H9 (cell line): ENCODE data around the gene HOXD12. TPM values are rescaled to one million over a fixed set of nuclear protein-coding genes. Genes with fewer than 3 reads are reported as not detected.

Experiments
- DNase-seq: peaks from one replicate; pipeline ENCODE4 v3.0.0-alpha.2; 2017
- H2AFZ ChIP-seq: one replicate; pipeline ENCODE4 v1.6.1; 2013; ENCODE audit warnings: mild to moderate bottlenecking, low read length, control low read depth, moderate library complexity
- H2AK5ac ChIP-seq: 2 replicates; pipeline ENCODE4 v1.6.1; 2013; ENCODE audit warnings: low read length, control low read depth, mixed read lengths; ENCODE audit not compliant: insufficient read length
- H2BK120ac ChIP-seq: one replicate; pipeline ENCODE4 v1.6.1; 2013; ENCODE audit warnings: low read depth, mild to moderate bottlenecking, low read length, control low read depth, inconsistent platforms; ENCODE audit not compliant: poor library complexity, severe bottlenecking
- H2BK12ac ChIP-seq: 2 replicates; pipeline ENCODE4 v1.6.1; 2013; ENCODE audit warnings: low read length, control low read depth, mixed read lengths, low read depth; ENCODE audit not compliant: insufficient read length
- H2BK15ac ChIP-seq: 2 replicates; pipeline ENCODE4 v1.6.1; 2013; ENCODE audit warnings: low read depth, low read length, control low read depth
- H2BK20ac ChIP-seq: one replicate; pipeline ENCODE4 v1.6.1; 2013; ENCODE audit warnings: low read depth, mild to moderate bottlenecking, low read length, control low read depth, inconsistent platforms; ENCODE audit not compliant: poor library complexity, severe bottlenecking
- H2BK5ac ChIP-seq: 2 replicates; pipeline ENCODE4 v1.6.1; 2013; ENCODE audit warnings: low read length, control low read depth, mixed read lengths; ENCODE audit not compliant: insufficient read length
- H3K14ac ChIP-seq: 2 replicates; pipeline ENCODE4 v1.6.1; 2013; ENCODE audit warnings: low read length, control low read depth; ENCODE audit not compliant: insufficient read depth
- H3K18ac ChIP-seq: 2 replicates; pipeline ENCODE4 v1.6.1; 2013; ENCODE audit warnings: low read depth, mild to moderate bottlenecking, mixed read lengths, low read length, control low read depth; ENCODE audit not compliant: insufficient read length
- H3K23ac ChIP-seq: 2 replicates; pipeline ENCODE4 v1.6.1; 2013; ENCODE audit warnings: low read length, control low read depth, mixed read lengths, low read depth; ENCODE audit not compliant: insufficient read length
- H3K23me2 ChIP-seq: 2 replicates; pipeline ENCODE4 v1.6.1; 2013; ENCODE audit warnings: low read depth, mild to moderate bottlenecking, mixed read lengths, low read length, control low read depth; ENCODE audit not compliant: insufficient read length, poor library complexity, severe bottlenecking
- H3K27ac ChIP-seq: 2 replicates; pipeline ENCODE4 v1.5.1; 2013; ENCODE audit warnings: low read length, control low read depth, mixed read lengths, low read depth; ENCODE audit not compliant: insufficient read length
- H3K27me3 ChIP-seq: 2 replicates; pipeline ENCODE4 v1.6.1; 2013; ENCODE audit warnings: low read length, control low read depth, inconsistent platforms; ENCODE audit not compliant: insufficient read depth
- H3K4ac ChIP-seq: 2 replicates; pipeline ENCODE4 v1.6.1; 2013; ENCODE audit warnings: low read depth, mild to moderate bottlenecking, control low read depth, inconsistent platforms, low read length, moderate library complexity
- H3K4me1 ChIP-seq: 2 replicates; pipeline ENCODE4 v1.6.1; 2013; ENCODE audit warnings: low read length, control low read depth, inconsistent platforms; ENCODE audit not compliant: insufficient read depth
- H3K4me2 ChIP-seq: 2 replicates; pipeline ENCODE4 v1.6.1; 2013; ENCODE audit warnings: low read length, control low read depth, mixed read lengths; ENCODE audit not compliant: insufficient read length, insufficient read depth
- H3K56ac ChIP-seq: 2 replicates; pipeline ENCODE4 v1.6.1; 2013; ENCODE audit warnings: low read depth, mild to moderate bottlenecking, mixed read lengths, low read length, control low read depth; ENCODE audit not compliant: insufficient read length
- H3K79me1 ChIP-seq: 2 replicates; pipeline ENCODE4 v1.6.1; 2013; ENCODE audit warnings: low read depth, mild to moderate bottlenecking, moderate library complexity, low read length, control low read depth, inconsistent platforms; ENCODE audit not compliant: insufficient read depth, poor library complexity, severe bottlenecking
- H3K79me2 ChIP-seq: 2 replicates; pipeline ENCODE4 v1.6.1; 2013; ENCODE audit warnings: low read length, control low read depth, inconsistent platforms; ENCODE audit not compliant: insufficient read depth
- H3K9ac ChIP-seq: 2 replicates; pipeline ENCODE4 v1.6.1; 2013; ENCODE audit warnings: low read length, control low read depth, mixed read lengths; ENCODE audit not compliant: insufficient read length; ENCODE audit errors: extremely low read depth
- H3K9me3 ChIP-seq: one replicate; pipeline ENCODE4 v1.6.1; 2013; ENCODE audit warnings: low read depth, low read length, inconsistent platforms; ENCODE audit not compliant: control insufficient read depth
- H3T11ph ChIP-seq: one replicate; pipeline ENCODE4 v1.6.1; 2013; ENCODE audit warnings: mild to moderate bottlenecking, low read length, control low read depth, inconsistent platforms
- H4K20me1 ChIP-seq: one replicate; pipeline ENCODE4 v1.6.1; 2013; ENCODE audit not compliant: control insufficient read depth, insufficient read length, insufficient read depth
- H4K5ac ChIP-seq: 2 replicates; pipeline ENCODE4 v1.6.1; 2013; ENCODE audit warnings: low read depth, mild to moderate bottlenecking, mixed read lengths, low read length, control low read depth; ENCODE audit not compliant: insufficient read length
- H4K8ac ChIP-seq: replicated peaks from 2 replicates; pipeline ENCODE4 v1.6.1; 2013; ENCODE audit warnings: low read length, control low read depth, mixed read lengths, low read depth; ENCODE audit not compliant: insufficient read length
- H4K91ac ChIP-seq: 2 replicates; pipeline ENCODE4 v1.6.1; 2013; ENCODE audit warnings: low read depth, mild to moderate bottlenecking, moderate library complexity, mixed read lengths, low read length, control low read depth; ENCODE audit not compliant: insufficient read length
- H3K27ac Mint-ChIP-seq, 3 experiments: 2 replicates in 2 of 3; 3 replicates in 1 of 3; pipeline ENCODE4 v1.8.0; 2020 to 2021; ENCODE audit warnings: mixed read lengths in 3 of 3, mild to moderate bottlenecking in 1 of 3, moderate library complexity in 1 of 3
- H3K27me3 Mint-ChIP-seq: 2 replicates; pipeline ENCODE4 v1.8.0; 2021; ENCODE audit warnings: low read depth, mild to moderate bottlenecking, moderate library complexity, mixed read lengths
- H3K36me3 Mint-ChIP-seq, 3 experiments: 2 replicates in 2 of 3; 3 replicates in 1 of 3; pipeline ENCODE4 v1.8.0; 2020 to 2021; ENCODE audit warnings: low read depth in 3 of 3, mixed read lengths in 3 of 3; ENCODE audit not compliant: insufficient read depth in 1 of 3
- H3K4me1 Mint-ChIP-seq, 2 experiments: 2 replicates each; pipeline ENCODE4 v1.8.0; 2020; ENCODE audit warnings: mixed read lengths in 2 of 2
- H3K4me3 Mint-ChIP-seq, 2 experiments: 2 replicates in 1 of 2; 3 replicates in 1 of 2; pipeline ENCODE4 v1.8.0; 2020 to 2021; ENCODE audit warnings: mild to moderate bottlenecking in 2 of 2, mixed read lengths in 2 of 2, moderate library complexity in 1 of 2
- H3K9me3 Mint-ChIP-seq, 2 experiments: 2 replicates in 1 of 2; 3 replicates in 1 of 2; pipeline ENCODE4 v1.8.0; 2020; ENCODE audit warnings: mild to moderate bottlenecking in 2 of 2, mixed read lengths in 2 of 2, moderate library complexity in 1 of 2
- CTCF ChIP-seq: fragments of 200-600 bp; sonication (generic); conservative IDR thresholded peaks from 3 replicates; pipeline ENCODE4 v1.8.0; 2021; ENCODE audit warnings: antibody characterized with exemption, mild to moderate bottlenecking
- WGBS: extraction: QIAGEN DNeasy Blood & Tissue Kit; methylation state at CpG from one replicate; pipeline ENCODE4 v1.1.7; 2013; ENCODE audit warnings: missing lambda C conversion rate, low lambda C conversion rate, mixed read lengths; ENCODE audit not compliant: insufficient read length; ENCODE audit errors: extremely low coverage; 5-methylcytosine and 5-hydroxymethylcytosine counted together
- total RNA-seq: library from RNA; stranded (reverse); gene quantifications from 2 replicates; pipeline ENCODE4 v1.2.1, GENCODE V29; 2021

HOXD12 gene
- total RNA-seq, 1 experiment from 2014 or later: not detected

DNA sequence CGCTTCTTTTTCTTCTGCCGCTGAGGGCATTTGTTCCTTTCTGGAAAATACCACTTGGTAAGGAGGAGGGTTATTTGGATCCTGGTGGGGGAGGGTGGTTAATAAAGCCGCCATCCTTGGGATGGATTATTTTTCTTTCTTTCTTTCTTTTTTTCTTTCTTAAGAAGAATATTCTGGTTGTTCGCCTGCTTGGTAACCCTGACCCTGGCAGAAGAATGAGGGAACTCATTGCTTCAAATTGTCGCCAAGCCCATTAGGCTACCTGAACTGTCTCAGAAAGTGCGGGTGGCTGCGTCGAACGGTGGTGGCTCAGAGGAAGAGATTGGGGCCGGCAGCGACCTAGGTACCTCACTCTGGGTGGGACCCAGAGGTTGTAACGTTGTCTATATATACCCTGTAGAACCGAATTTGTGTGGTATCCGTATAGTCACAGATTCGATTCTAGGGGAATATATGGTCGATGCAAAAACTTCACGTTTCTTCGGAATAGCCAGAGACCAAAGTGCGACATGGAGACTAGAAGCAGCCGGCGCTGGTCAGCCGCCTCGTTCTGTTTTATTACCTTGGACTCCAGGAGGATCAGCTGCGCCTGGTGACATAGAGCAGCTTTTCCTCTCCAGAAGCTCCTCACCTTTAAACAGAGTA lies 50.5 kb downstream of the HOXD12 start:
- Histone ChIP-seq H2AK5ac (no peak overlapping the region), H3K14ac (no peak overlapping the region), H3K9ac (no peak overlapping the region), H2BK12ac (no peak overlapping the region), H3K18ac (no peak overlapping the region), H3K56ac (no peak overlapping the region), H3K23ac (no peak overlapping the region), H4K8ac (no peak overlapping the region), H4K91ac (no peak overlapping the region), H3K4me2 (no peak overlapping the region), H3K79me1 (no peaks in the 10 kb centered on the region), H3K9me3 (no peaks in the 10 kb centered on the region), H2BK20ac (no peak overlapping the region), H4K20me1 (no peaks in the 10 kb centered on the region), H3T11ph (no peak overlapping the region), H2AFZ (no peak overlapping the region), H2BK120ac (no peak overlapping the region), H3K4ac (no peak overlapping the region), H2BK15ac (no peak overlapping the region), H2BK5ac (no peak overlapping the region), H3K27me3 (peaks cover 100% of the 10 kb centered on the region), H3K79me2 (no peaks in the 10 kb centered on the region), H4K5ac (no peak overlapping the region), H3K4me1 (no peaks in the 10 kb centered on the region; the same call in 1 of the 2 replicates), H3K27ac (no peak overlapping the region), H3K23me2 (no peaks in the 10 kb centered on the region)
- Mint-ChIP-seq H3K4me3 (no peak overlapping the region; a peak in 1 of 5 replicates), H3K36me3 (no peaks in the 10 kb centered on the region; a peak in 1 of 7 replicates), H3K4me1 (peaks cover 2 to 24% of the 10 kb centered on the region in 2 experiments; a peak in 3 of 4 replicates), H3K27me3 (peaks cover 100% of the 10 kb centered on the region), H3K27ac (no peak overlapping the region), H3K9me3 (peaks cover 5 to 6% of the 10 kb centered on the region in 2 experiments; a peak in 3 of 5 replicates)
- DNase-seq: no peak
- WGBS: no CpG with 5 or more reads among the region's 24 CpGs
- no peak for TF ChIP-seq CTCF
